Stimulated activated CD4-positive, alpha-beta T cell treated with anti-CD3 and anti-CD28 coated beads, Interleukin-4, amount 100 ng/mL, for 1 hour (primary cell): ENCODE results near the gene MC5R.
A peak's percentile ranks its signal among the peaks of the same experiment; 100 is the strongest.

Experiments used
- DNase-seq: peaks from one replicate; pipeline ENCODE4 v3.0.0-alpha.2; 2020

The MC5R gene

GRCh38 chr18:13823707-13824395 is at the start of gene MC5R:
TSS of gene MC5R (plus strand) at chr18:13824149. CDS start at chr18:13825766, 1,617 bp downstream.
- DNase-seq: peak; percentile 80

GRCh38 chr18:13775058-13775457 is 48.9 kb upstream of the MC5R start:
- DNase-seq: no peak

- DNase-seq: no peak
These were observed 32.8 kb upstream of the MC5R start for GRCh38 chr18:13791181-13791580.

- DNase-seq: no peak
These were observed 30.1 kb upstream of the MC5R start for GRCh38 chr18:13793819-13794218.

GRCh38 chr18:13796515-13796914 is 27.4 kb upstream of the MC5R start:
- DNase-seq: no peak

GRCh38 chr18:13797157-13797611 is 26.8 kb upstream of the MC5R start:
- no peak for DNase-seq

- no peak for DNase-seq
These were observed 24.6 kb upstream of the MC5R start for GRCh38 chr18:13799396-13799795.

- DNase-seq: peak; percentile 43
These were observed 23.3 kb upstream of the MC5R start for GRCh38 chr18:13800505-13801259.

- DNase-seq: no peak
These were observed 22.7 kb upstream of the MC5R start for GRCh38 chr18:13801260-13801601.

- DNase-seq: no peak
These were observed 19.6 kb upstream of the MC5R start for GRCh38 chr18:13804305-13804704.

- no peak for DNase-seq
These were observed 15.5 kb upstream of the MC5R start for GRCh38 chr18:13808294-13809042.

GRCh38 chr18:13809043-13809430 is 14.9 kb upstream of the MC5R start:
- no peak for DNase-seq

- no peak for DNase-seq
These were observed 14.3 kb upstream of the MC5R start for GRCh38 chr18:13809531-13810255.

- DNase-seq: no peak
These were observed 12.9 kb upstream of the MC5R start for GRCh38 chr18:13810950-13811485.

GRCh38 chr18:13811993-13812392 is 12.0 kb upstream of the MC5R start:
- DNase-seq: no peak

- peak; percentile 61 for DNase-seq
These were observed 10.6 kb upstream of the MC5R start for GRCh38 chr18:13813271-13813849.

GRCh38 chr18:13826209-13826608 is 2.3 kb downstream of the MC5R start:
- DNase-seq: no peak

GRCh38 chr18:13831864-13832508 is 8.0 kb downstream of the MC5R start:
- no peak for DNase-seq

- DNase-seq: no peak
These were observed 10.6 kb downstream of the MC5R start for GRCh38 chr18:13834496-13835015.

- no peak for DNase-seq
These were observed 11.3 kb downstream of the MC5R start for GRCh38 chr18:13835202-13835601.

- no peak for DNase-seq
These were observed 12.6 kb downstream of the MC5R start for GRCh38 chr18:13836559-13836958.

GRCh38 chr18:13849791-13850190 is 25.8 kb downstream of the MC5R start:
- no peak for DNase-seq
